AG10803 (cell line): ENCODE data around the gene XPO4.

ENCODE experiments used
- DNase-seq: peaks from one replicate; pipeline ENCODE4 v3.0.0; 2010; ENCODE audit warnings: low read depth
- H3K4me3 ChIP-seq: 2 replicates; pipeline ENCODE4 v1.5.1; 2011; ENCODE audit warnings: mild to moderate bottlenecking, low read length, control low read depth
- CTCF ChIP-seq: conservative IDR thresholded peaks from 2 replicates; pipeline ENCODE4 v1.5.1; 2011; ENCODE audit warnings: mild to moderate bottlenecking, low read length, control low read depth, inconsistent platforms

XPO4 gene

DNA sequence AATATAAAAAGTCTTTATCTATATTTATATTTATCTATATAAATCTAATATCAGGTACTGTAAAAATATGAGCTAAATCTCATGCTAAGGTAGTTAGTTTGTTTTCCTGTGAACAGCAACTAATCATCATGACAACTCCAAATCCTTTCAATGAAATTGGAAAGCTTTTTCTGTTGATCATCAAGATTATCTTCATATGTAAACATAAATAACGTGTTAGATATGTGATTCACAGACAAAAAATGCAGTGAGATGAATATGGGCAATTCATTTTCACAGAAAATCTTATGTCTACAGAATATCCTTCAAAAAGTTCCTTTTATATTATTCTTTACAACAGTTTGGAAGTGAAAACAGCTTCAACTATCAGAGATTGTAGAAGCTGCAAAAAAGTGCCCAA is 87.1 kb downstream of the XPO4 start:
- no peak for TF ChIP-seq CTCF
- no peak overlapping the region for H3K4me3 ChIP-seq
- no peak for DNase-seq

DNA sequence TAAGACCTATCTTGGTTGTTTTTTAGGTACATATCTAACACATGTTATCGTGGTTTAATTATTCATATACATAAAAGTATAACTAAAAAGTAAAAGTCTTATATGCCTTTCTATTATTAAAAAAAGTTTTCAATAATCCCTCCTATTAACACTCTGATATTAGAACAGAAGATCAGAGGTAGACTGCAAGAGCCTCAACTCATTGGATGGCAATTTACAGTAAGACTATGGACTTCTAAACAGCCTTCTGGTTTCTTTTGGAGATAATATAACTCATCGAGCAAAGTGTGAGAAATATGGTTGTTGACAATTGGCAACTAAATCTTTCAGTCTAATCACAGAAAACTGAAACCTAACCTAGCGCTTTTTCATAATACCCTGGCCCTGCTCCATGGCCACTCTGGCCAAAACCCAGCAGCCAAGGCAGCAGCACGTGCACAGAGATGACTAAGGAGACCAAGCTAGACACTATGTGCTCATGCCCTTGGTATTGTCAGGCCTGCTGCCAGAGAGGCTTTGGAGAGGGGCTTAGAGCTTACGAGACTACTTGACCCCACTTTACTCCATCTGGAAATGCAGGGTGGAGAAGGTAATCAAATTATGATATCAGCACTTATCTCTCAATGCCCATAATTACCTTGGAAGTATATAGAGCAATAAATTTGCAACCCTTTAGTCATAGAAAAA is 88.2 kb downstream of the XPO4 start:
- no peak overlapping the region for H3K4me3 ChIP-seq
- no peak for TF ChIP-seq CTCF
- DNase-seq: peak; percentile 93

DNA sequence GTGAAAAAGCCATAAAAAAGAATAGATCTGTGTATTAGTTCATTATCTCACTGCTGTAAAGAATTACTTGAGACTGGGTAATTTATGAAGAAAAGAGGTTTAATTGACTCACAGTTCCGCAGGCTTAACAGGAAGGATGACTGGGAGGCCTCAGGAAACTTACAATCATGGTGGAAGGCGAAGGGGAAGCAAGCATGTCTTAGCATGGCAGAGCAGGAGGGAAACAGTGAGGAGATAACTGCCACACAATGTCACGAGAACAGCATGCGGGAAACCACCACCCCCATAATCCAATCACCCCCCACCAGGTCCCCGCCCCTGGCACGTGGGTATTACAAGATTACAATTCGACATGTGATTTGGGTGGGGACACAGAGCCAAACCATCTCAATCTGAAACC is 89.7 kb downstream of the XPO4 start:
- no peak overlapping the region for H3K4me3 ChIP-seq
- no peak for TF ChIP-seq CTCF
- DNase-seq: no peak

DNA sequence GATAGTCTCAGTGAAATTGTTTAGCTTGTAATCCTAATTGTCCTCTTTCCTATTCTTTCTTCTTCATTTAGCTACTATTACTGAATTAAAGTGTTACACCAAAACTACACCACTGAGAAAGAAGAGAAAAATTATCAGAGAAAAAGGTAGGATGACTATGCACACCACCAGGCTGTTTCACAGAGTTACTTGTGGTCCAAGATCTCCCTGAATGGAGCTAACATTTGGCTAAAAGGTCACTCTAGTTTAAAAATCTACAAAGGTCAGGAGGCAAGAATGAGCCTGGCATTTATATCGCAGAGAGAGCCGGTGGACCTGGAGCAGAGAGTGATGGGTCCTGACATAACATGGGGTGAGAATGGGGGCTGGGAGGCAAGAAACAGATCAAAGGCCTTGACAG is 91.7 kb downstream of the XPO4 start:
- no peak for TF ChIP-seq CTCF
- no peak for DNase-seq
- no peak overlapping the region for H3K4me3 ChIP-seq

DNA sequence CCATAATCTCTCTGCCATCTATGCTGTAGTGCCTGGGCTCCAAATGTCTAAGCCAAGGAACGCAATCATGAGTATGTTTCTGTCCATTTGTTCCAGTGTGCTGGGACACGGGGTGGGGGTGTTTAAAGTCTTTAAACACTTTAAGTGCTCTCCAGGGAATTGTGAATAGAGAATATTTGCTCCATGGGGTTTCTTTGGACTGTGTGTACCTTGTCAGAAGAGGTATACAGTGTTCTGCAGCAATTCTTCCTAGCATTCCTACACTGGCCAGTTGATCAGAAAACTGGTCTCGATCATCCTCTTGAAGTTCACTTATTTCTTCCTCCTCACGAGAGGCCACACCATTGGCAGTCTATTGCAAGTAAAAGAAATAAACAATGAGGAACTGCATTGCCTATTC is 93.7 kb downstream of the XPO4 start:
- no peak for TF ChIP-seq CTCF
- DNase-seq: no peak

DNA sequence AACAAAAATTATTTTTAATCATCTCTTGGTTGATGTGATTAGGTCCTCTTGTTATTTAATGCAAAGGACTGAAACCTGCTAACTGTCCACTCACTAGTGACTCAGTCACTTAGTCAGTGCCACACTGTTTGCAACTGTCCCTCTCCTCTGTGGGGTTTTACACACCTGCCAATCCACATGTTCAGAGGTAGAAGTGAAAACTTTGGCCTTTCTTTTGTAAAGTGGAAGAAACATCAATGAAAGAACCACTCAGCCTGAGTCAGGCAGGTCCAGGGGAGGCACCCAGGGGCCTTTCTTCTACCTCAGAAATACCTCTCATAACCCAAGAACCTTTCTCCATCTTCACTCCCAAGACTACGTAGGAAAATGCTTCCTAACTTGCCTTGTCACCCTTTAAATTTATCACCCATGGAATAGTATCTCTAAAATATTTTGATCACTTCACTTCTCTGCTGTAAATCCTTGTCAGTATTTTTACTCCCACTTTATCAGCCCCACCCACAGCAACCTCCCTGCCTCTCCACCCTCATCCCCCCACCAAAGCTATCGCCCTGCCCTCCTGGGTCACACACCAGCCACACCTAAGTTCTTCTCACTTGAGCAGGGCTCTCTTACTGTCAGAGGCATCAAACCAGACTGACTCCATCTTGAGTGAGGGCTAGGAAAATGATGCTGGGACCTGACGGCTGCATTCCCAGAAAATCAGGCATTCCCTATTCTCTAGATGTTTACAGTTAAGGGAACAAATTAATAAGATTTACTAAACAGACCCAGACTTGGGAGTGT is 99.2 kb downstream of the XPO4 start:
- H3K4me3 ChIP-seq: no peak overlapping the region
- DNase-seq: no peak
- TF ChIP-seq CTCF: no peak

More for the DNA sequence above, 93.7 kb downstream of the XPO4 start:
- no peak overlapping the region for H3K4me3 ChIP-seq

DNA sequence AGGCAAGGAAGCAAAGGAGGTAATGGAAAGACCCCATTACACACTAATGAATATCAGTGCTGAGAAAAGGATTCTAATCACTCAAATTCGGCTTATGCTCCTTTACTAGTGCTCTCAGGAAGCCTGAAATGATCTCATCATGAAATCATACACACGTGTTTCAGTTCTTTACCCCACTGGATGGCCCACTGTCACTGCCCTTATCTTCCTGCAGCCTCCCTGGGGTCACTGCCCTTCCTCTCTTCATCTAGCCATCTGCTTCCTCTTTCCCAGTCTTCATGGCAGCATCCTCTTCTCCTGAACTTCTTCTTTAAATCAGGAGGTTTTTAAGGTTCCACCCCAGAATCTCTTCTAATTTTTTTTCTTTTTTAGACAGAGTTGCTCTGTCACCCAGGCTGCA is 100.8 kb downstream of the XPO4 start:
- no peak for DNase-seq
- TF ChIP-seq CTCF: no peak
- H3K4me3 ChIP-seq: no peak overlapping the region
